HG02798 (cell line): ENCODE measurements around the gene CPXCR1.
"Not testable (repeated sequence)": the region's sequence is repeated elsewhere in the genome, so short reads cannot be mapped to it uniquely, and the experiment has no call there.

Experiments
- ATAC-seq: cut with Tn5 transposase; IDR thresholded peaks from one replicate; pipeline ENCODE4 v1.9.1; 2021; ENCODE audit warnings: mild to moderate bottlenecking; ENCODE audit not compliant: unreplicated experiment, poor library complexity

CPXCR1 gene

GRCh38 chrX:88746925-88747324 lies at the start of gene CPXCR1:
Gene CPXCR1 (plus strand): TSS chrX:88747225. CDS start chrX:88753415, 6,190 bp downstream.
- no peak for ATAC-seq

GRCh38 chrX:88735835-88736234 lies 11.2 kb upstream of the CPXCR1 start:
- no peak for ATAC-seq

GRCh38 chrX:88746215-88746614 lies 810 bp upstream of the CPXCR1 start:
- ATAC-seq = not testable (repeated sequence)

- not testable (repeated sequence) for ATAC-seq
These were observed 5.3 kb downstream of the CPXCR1 start for GRCh38 chrX:88752339-88752738.

GRCh38 chrX:88789825-88790224 lies 42.8 kb downstream of the CPXCR1 start:
- no peak for ATAC-seq
